SKM-1 treated with dmso at 0.1 percent for 144 hours (cell line): ENCODE measurements around the gene PTPRM.

Experiments
- DNase-seq: peaks from one replicate; lab custom pipeline; 2025; ENCODE audit not compliant: unreplicated experiment; lab: John Stamatoyannopoulos, UW

The PTPRM gene

GRCh38 chr18:7749510-7749981 is 182.4 kb downstream of the PTPRM start:
- no peak for DNase-seq

- DNase-seq = no peak
Measured at GRCh38 chr18:7750095-7750663, 183.1 kb downstream of the PTPRM start.

- DNase-seq = no peak
Measured at GRCh38 chr18:7750966-7751365, 183.8 kb downstream of the PTPRM start.

- DNase-seq = no peak
Measured at GRCh38 chr18:7754258-7754657, 187.1 kb downstream of the PTPRM start.

DNA sequence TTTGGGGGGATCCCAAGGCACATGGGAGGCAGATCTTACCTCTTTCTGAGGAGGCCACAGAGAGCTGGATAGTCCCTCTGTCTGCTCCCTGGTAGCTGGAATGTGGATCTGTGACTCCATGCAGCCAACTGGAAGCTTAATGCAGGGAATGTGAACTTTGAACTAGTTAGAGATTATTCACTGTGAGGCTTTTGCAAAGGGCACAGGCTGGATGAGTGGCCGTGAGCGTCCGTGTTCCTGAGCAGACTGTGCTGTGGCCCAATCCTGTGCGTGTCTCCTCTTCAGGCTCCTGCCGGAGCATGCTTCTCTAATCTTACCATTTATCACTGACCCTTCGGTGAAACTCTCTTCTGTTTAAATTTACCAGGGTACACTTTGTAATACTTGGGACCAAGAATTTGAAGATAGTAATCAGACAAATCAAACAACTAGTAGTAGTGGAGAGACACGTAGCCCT is 187.6 kb downstream of the PTPRM start:
- no peak for DNase-seq

DNA sequence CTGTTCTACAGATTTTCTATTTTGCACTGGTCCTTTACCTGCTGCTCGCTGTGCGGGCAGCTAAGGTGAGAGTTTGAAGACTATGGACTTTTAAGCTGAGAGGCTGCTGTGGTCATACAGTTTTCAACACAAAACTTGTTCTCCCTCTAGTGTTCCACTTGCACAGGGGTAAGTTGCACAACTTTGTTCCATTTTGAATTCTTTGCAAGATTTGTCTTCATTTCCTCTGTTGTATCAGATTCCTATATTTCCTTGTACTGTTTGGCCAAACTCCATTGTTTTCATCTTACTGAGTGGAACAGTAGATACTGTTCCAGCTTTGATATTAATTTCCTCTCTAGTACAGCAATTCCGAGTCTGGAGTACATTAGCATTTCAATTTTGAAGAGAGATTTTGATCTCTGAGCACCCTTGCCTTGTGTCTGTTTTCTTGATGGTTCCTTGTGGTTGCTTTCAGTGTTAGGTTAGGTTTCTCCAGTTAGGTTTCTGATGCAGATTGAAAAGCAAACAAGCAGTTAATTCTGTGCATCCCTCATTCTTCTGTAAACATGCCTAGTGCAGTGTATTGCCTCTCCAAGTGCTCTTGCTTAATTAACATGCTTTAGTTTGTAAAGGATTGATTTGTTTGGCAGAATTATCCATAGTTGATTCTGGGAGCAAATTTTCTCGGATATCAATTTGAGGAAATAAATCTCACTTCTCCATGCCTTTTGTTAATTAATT is 188.8 kb downstream of the PTPRM start:
- no peak for DNase-seq

GRCh38 chr18:7757175-7757574 is 190.1 kb downstream of the PTPRM start:
- DNase-seq = no peak

DNA sequence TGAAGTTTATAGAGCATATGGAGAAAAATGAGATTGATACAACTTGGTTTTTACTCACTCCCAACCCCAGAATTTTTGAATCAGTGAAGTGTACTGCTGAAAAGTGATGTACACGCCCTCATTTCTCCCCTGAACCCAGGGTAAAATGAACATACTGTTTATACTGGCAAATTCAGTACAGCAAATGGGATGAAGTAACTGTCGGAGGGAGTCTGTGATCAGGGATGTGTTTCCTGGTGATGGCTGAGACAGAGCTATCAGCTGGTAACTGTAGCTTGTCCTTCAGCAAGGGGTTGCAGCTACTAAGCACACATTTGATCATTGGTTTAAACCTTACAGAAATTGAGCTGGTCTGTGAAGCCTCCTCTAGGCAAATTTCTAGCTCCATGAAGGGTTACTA is 191.6 kb downstream of the PTPRM start:
- no peak for DNase-seq

DNA sequence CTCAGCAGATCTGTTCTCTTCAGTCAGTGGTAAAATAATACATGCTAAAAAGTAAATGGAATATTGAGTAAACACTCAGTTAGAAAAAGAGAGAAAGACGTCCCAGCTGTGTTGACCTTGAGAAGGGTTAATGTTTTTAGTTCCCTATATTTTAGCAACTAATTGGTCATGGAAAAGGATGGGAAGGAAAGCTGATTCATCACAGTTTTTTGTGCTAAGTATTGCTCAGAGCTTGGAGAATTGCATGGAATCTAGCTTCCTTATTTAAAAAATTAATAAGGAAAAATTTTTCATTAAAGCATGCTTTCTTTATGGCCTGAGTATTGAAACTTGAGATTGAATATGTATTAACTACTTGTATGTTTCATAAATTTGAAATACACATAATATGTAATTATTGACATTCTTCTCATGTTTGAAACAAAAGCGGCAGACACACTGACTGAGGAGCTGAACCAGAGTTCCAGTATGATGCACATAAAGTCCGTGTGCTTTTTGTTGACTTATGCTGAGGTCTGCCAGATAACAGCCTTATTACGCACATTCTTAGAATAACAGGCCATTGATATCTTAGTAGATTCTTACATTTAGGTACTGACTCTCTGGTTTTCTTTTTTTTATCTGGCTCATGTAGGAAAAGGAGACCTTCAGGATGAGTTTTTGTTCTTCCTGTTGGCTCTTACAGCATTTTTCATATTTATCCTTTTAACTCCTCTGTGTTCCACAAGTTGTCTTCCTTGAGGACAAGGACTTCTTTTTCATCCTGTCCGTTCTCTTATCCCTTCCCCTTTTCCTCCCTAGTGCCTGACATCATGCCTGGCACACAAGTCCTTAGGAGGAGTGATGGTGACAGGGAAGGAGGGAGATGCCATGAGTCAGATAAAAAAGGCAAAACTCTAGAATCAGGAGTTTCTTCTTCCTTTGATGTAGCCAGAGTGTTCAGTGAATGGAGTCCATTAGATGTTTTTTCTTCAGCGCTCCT is 194.1 kb downstream of the PTPRM start:
- DNase-seq = no peak

- no peak for DNase-seq
Measured at GRCh38 chr18:7764405-7764804, 197.3 kb downstream of the PTPRM start.

DNA sequence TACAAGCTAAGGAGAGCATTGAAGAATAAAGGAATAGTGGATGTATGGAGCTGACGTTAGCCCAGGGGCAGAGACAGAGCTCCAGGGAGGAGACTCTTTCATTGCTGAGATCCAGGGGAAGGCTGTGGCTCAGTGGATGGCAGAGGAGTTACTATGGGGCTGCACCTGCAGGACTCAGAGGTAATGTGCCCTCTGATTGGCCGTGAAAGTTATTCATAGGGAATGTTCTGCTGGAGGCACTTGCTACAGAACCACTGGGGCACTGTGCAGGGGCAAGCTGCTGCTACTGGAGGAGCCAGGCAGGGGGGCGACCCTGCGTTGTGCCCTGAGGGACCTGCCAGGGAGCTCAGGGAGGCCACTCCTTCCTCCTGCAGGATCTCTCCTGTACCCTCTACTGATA is 199.2 kb downstream of the PTPRM start:
- no peak for DNase-seq

DNA sequence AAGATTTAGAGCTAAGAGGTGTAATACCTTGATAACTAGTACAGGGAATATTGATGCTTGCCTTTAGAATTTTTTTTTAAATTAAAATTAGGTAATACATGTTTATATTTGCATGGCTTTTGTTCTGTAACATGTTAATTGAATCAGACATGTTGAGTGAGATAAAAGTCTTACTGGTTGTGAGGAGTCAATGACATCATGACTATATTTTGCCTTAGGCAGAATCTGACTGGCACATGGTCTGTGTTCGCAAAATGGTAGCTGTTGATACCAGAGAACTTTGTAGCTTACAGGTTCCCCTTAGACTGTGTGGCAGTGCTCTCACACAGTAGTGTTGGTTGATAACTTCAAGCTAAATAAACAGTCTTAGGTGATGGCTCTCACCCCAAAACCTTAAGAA is 199.7 kb downstream of the PTPRM start:
- DNase-seq = no peak

DNA sequence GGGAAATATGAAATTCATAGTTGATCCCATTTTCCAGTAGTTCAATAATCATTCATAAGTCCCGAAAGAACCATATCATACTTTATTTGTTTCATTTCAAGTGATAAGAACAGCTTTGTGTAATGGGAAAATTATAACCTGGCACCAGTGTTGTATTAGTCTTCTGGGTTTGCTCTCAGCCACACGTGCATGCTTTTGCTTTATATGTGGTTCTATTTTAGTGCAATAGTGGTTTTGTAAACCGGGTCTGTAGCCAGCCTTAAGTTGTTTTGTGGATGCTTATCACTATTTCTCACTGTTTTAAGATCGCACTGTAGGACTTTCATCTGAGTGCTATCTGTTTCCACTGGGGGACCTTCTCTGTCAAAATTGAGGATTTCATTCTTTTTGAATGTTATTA is 203.8 kb downstream of the PTPRM start:
- no peak for DNase-seq

GRCh38 chr18:7772510-7772888 is 205.4 kb downstream of the PTPRM start:
- DNase-seq = no peak

GRCh38 chr18:7772951-7773350 is 205.8 kb downstream of the PTPRM start:
- DNase-seq = no peak

- no peak for DNase-seq
Measured at GRCh38 chr18:7775128-7775527, 208.0 kb downstream of the PTPRM start.

DNA sequence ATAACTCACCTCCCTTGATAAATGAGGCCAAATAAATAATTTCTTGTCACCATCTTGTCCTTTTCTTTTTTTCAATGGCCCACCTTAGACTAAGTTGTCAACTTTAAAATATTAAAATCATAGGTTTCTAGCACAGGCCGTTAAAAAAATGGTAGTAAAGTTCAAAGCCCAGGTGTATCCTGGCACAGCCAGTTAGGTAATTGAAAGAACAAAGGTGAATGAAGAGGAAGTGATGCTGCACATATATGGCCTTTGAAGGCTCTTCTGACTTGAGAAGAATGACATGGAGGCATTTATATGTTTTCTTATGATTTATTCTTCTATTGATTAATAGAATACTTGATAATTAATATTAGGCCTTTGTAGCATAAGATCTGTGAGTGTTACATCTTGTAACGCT is 208.7 kb downstream of the PTPRM start:
- DNase-seq = no peak

DNA sequence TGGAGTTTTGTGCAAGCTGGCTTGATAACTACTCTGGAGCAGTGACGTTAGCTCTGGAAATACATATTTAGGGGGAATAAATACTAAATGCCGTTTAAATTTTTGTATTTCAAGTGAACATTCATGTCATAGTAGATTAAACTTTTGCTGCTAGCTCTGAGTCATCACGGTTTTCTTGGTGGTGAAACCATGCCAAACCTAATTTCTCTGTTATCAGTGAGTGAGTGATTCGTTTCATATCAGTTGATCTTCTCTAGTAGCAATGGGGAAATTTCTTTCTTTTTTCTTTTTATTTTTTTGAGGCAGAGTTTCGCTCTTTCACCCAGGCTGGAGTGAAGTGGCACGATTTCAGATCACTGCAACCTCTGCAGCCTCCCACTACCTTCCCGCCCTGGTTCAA is 211.1 kb downstream of the PTPRM start:
- DNase-seq = no peak

DNA sequence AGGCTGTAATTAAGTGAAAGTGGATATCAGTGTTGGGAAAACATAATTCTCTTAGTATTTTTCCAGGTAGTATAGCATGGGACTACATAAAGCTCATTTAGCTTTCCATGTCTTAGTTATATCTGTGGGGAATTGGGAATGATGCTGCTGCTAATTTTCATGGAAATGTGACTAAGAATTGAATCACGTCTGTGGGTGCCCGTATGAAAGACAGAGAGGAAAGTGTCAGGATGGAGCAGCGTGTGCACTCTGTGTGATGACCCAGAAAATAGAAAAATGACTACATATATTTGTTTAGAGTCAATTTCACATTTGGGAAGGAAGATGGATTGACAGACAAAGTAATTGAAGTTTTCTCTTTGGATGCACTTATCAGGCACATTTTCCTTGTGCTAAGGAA is 212.1 kb downstream of the PTPRM start:
- DNase-seq = no peak

GRCh38 chr18:7784171-7784570 is 217.1 kb downstream of the PTPRM start:
- no peak for DNase-seq

- DNase-seq = no peak
Measured at GRCh38 chr18:7786569-7786968, 219.5 kb downstream of the PTPRM start.

DNA sequence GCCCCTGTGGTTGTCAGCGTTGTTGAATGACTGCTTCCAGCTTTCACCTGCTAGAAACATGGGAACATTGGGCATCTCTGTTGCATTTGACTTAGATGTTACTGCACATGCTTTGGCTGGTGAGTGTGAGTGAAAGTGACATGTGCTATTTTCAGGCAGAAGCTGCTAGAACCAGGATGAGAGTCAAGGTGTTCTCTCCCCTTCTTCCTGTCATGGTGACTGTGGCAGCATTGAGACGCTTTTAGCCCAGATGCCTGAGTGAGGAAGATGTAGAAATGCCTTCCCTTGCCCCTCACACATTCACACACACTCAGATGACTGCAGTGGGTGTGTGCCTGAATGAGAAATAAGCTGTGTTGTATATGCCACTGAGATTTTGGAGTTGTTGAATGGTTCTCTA is 220.2 kb downstream of the PTPRM start:
- DNase-seq = no peak
